IMR-90 (cell line): ENCODE measurements around the gene TMEM132A. TPM values are rescaled to one million over a fixed set of nuclear protein-coding genes. Genes with fewer than 3 reads are reported as not detected.

Experiments used
- ATAC-seq: fragments of 200-7000 bp; cut with Tn5 transposase; 2 replicates; pipeline ENCODE4 v1.9.1; 2020; ENCODE audit warnings: low read depth, mild to moderate bottlenecking, moderate library complexity
- BruUV-seq: library from RNA; stranded (reverse); fragments of 400-500 nt; replicated peaks from 2 replicates; lab custom pipeline; 2021; lab: Mats Ljungman, UMichigan
- CTCF ChIA-PET: fragments of 300-600 bp; formaldehyde crosslinking; extraction: SDS; loops from one replicate; lab custom pipeline; 2021; ENCODE audit warnings: antibody characterized with exemption; lab: Yijun Ruan, JAX
- POLR2A ChIA-PET: fragments of 300-600 bp; sonication (Branson Sonifier 250); formaldehyde crosslinking; loops from one replicate; lab custom pipeline; 2022; ENCODE audit warnings: antibody characterized with exemption; ENCODE audit not compliant: unreplicated experiment; lab: Charles Lee
- DNase-seq: peaks from one replicate; pipeline ENCODE4 v3.0.0; 2013
- H2AFZ ChIP-seq: replicated peaks from 2 replicates; pipeline ENCODE3; 2013; ENCODE audit warnings: low read length, mild to moderate bottlenecking; ENCODE audit not compliant: poor library complexity
- H2AK5ac ChIP-seq: 2 replicates; pipeline ENCODE4 v1.6.1; 2013; ENCODE audit warnings: low read depth, low read length, inconsistent platforms
- H2AK9ac ChIP-seq: replicated peaks from 2 replicates; pipeline ENCODE3; 2013; ENCODE audit warnings: mild to moderate bottlenecking, low read depth, low read length, moderate library complexity; ENCODE audit not compliant: poor library complexity
- H2BK120ac ChIP-seq: 2 replicates; pipeline ENCODE4 v1.6.1; 2013; ENCODE audit warnings: low read depth, low read length, inconsistent platforms
- H2BK15ac ChIP-seq: 3 replicates; pipeline ENCODE4 v1.6.1; 2013; ENCODE audit warnings: low read depth, low read length, inconsistent platforms
- H2BK20ac ChIP-seq: 2 replicates; pipeline ENCODE4 v1.6.1; 2013; ENCODE audit warnings: low read depth, mild to moderate bottlenecking, inconsistent platforms, low read length, moderate library complexity
- H2BK5ac ChIP-seq: 2 replicates; pipeline ENCODE4 v1.6.1; 2013; ENCODE audit warnings: mild to moderate bottlenecking, low read depth, low read length, inconsistent platforms; ENCODE audit not compliant: poor library complexity, severe bottlenecking
- H3K14ac ChIP-seq: replicated peaks from 2 replicates; pipeline ENCODE4 v1.6.1; 2013; ENCODE audit warnings: low read depth, low read length, inconsistent platforms
- H3K18ac ChIP-seq: 2 replicates; pipeline ENCODE4 v1.6.1; 2013; ENCODE audit warnings: low read depth, low read length, control low read depth
- H3K23ac ChIP-seq: 2 replicates; pipeline ENCODE4 v1.6.1; 2013; ENCODE audit warnings: low read depth, low read length, inconsistent platforms
- H3K27ac ChIP-seq: 2 replicates; pipeline ENCODE4 v1.5.1; 2013; ENCODE audit warnings: mild to moderate bottlenecking, control low read depth, low read length; ENCODE audit not compliant: insufficient read depth
- H3K27me3 ChIP-seq: 2 replicates; pipeline ENCODE4 v1.6.1; 2013; ENCODE audit warnings: low read length; ENCODE audit not compliant: control insufficient read depth, insufficient read depth
- H3K36me3 ChIP-seq: 2 replicates; pipeline ENCODE4 v1.6.1; 2013; ENCODE audit warnings: low read length, mixed read lengths; ENCODE audit not compliant: control insufficient read depth, insufficient read depth
- H3K4ac ChIP-seq: 2 replicates; pipeline ENCODE4 v1.6.1; 2013; ENCODE audit warnings: low read depth, low read length, inconsistent platforms
- H3K4me1 ChIP-seq: 2 replicates; pipeline ENCODE4 v1.6.1; 2013; ENCODE audit warnings: low read length, mixed read lengths; ENCODE audit not compliant: control insufficient read depth, insufficient read depth
- H3K4me2 ChIP-seq: 2 replicates; pipeline ENCODE4 v1.6.1; 2013; ENCODE audit warnings: low read depth, mild to moderate bottlenecking, control low read depth, low read length, moderate library complexity
- H3K4me3 ChIP-seq: 2 replicates; pipeline ENCODE4 v1.5.1; 2013; ENCODE audit warnings: low read depth, mild to moderate bottlenecking, control low read depth, low read length, moderate library complexity; ENCODE audit not compliant: insufficient read depth
- H3K56ac ChIP-seq: 2 replicates; pipeline ENCODE4 v1.6.1; 2013; ENCODE audit warnings: low read length, inconsistent platforms; ENCODE audit not compliant: insufficient read depth; ENCODE audit errors: extremely low read depth
- H3K79me1 ChIP-seq, 2 experiments: 2 replicates each; pipeline ENCODE4 v1.6.1; 2013; ENCODE audit warnings: low read length in 2 of 2, inconsistent platforms in 1 of 2, low read depth in 1 of 2
- H3K9ac ChIP-seq: 2 replicates; pipeline ENCODE4 v1.6.1; 2013; ENCODE audit warnings: low read depth, low read length, control low read depth
- H3K9me1 ChIP-seq: 2 replicates; pipeline ENCODE4 v1.6.1; 2013; ENCODE audit warnings: low read length, inconsistent platforms; ENCODE audit not compliant: insufficient read depth
- H3K9me3 ChIP-seq: 2 replicates; pipeline ENCODE4 v1.6.1; 2013; ENCODE audit warnings: low read length; ENCODE audit not compliant: control insufficient read depth, insufficient read depth
- H4K20me1 ChIP-seq: 2 replicates; pipeline ENCODE4 v1.6.1; 2013; ENCODE audit warnings: low read length, inconsistent platforms; ENCODE audit not compliant: insufficient read depth
- H4K5ac ChIP-seq: 2 replicates; pipeline ENCODE4 v1.6.1; 2013; ENCODE audit warnings: mild to moderate bottlenecking, low read depth, low read length, control low read depth
- H4K8ac ChIP-seq, 2 experiments: 2 replicates each; pipeline ENCODE4 v1.6.1; 2013; ENCODE audit warnings: low read depth in 2 of 2, low read length in 2 of 2, control low read depth in 1 of 2, inconsistent platforms in 1 of 2
- H4K91ac ChIP-seq: 2 replicates; pipeline ENCODE4 v1.6.1; 2013; ENCODE audit warnings: low read depth, low read length, inconsistent platforms; ENCODE audit not compliant: insufficient read depth
- CHD1 ChIP-seq: IDR thresholded peaks from 2 replicates; pipeline ENCODE4 v1.6.1; 2012; ENCODE audit warnings: low read depth, low read length, improper control_type of control experiment
- FOS ChIP-seq: fragments of 150-350 bp; IDR thresholded peaks from 2 replicates; pipeline ENCODE4 v1.6.1; 2016; ENCODE audit warnings: low read depth, low read length
- MAFK ChIP-seq: IDR thresholded peaks from 2 replicates; pipeline ENCODE4 v1.6.1; 2012; ENCODE audit warnings: low read depth, low read length, improper control_type of control experiment
- MAZ ChIP-seq: IDR thresholded peaks from 2 replicates; pipeline ENCODE4 v1.6.1; 2012; ENCODE audit warnings: low read depth, mild to moderate bottlenecking, low read length, improper control_type of control experiment, moderate library complexity, borderline replicate concordance
- NFE2L2 ChIP-seq: fragments of 150-350 bp; IDR thresholded peaks from 2 replicates; pipeline ENCODE4 v1.6.1; 2016; ENCODE audit warnings: low read depth, mild to moderate bottlenecking, low read length
- POLR2A ChIP-seq: IDR thresholded peaks from 2 replicates; pipeline ENCODE4 v1.6.1; 2012; ENCODE audit warnings: mild to moderate bottlenecking, low read depth, low read length
- RAD21 ChIP-seq: IDR thresholded peaks from 2 replicates; pipeline ENCODE4 v1.6.1; 2012; ENCODE audit warnings: low read length, improper control_type of control experiment
- RCOR1 ChIP-seq: IDR thresholded peaks from 2 replicates; pipeline ENCODE4 v1.6.1; 2012; ENCODE audit warnings: mild to moderate bottlenecking, low read length, improper control_type of control experiment; ENCODE audit not compliant: insufficient replicate concordance
- RFX5 ChIP-seq: IDR thresholded peaks from 2 replicates; pipeline ENCODE4 v1.8.0; 2012; ENCODE audit warnings: low read depth, mild to moderate bottlenecking, low read length, moderate library complexity
- SMC3 ChIP-seq: fragments of 150-350 bp; IDR thresholded peaks from 2 replicates; pipeline ENCODE4 v1.6.1; 2016; ENCODE audit warnings: low read depth, mild to moderate bottlenecking, antibody characterized with exemption, low read length, moderate library complexity
- WGBS, 2 experiments: methylation state at CpG; one replicate each; pipeline versions ENCODE4 v1.1.5 to v1.1.7; 2013; ENCODE audit warnings: missing lambda C conversion rate in 2 of 2; ENCODE audit not compliant: insufficient read length in 1 of 2; ENCODE audit errors: extremely low coverage in 2 of 2; 5-methylcytosine and 5-hydroxymethylcytosine counted together
- dilution Hi-C: fragments of 300-500 bp; cut with HindIII; formaldehyde crosslinking; loops from one replicate; pipeline ENCODE4 v1.14.3; 2018; ENCODE audit warnings: low sequenced_read_pairs; ENCODE audit not compliant: unreplicated experiment
- in situ Hi-C: fragments of 300-500 bp; cut with MboI; formaldehyde crosslinking; loops from 3 replicates; pipeline ENCODE4 v1.14.3; 2019; ENCODE audit warnings: low sequenced_read_pairs, inconsistent platforms, mixed read lengths
- intact Hi-C: fragments of 100-400 bp; cut with micrococcal nuclease; formaldehyde crosslinking; loops from 2 replicates; pipeline ENCODE4 v1.10.0; 2022
- polyA plus RNA-seq, 3 experiments: library from polyadenylated mRNA; depleted of rRNA; stranded (reverse); fragments of >200 nt; gene quantifications; 2 replicates each; pipeline ENCODE4 v1.2.3, GENCODE V29; 2012; ENCODE audit warnings: low replicate concordance in 1 of 3
- total RNA-seq: library from RNA; depleted of rRNA; stranded (reverse); fragments of >200 nt; gene quantifications from 2 replicates; pipeline ENCODE4 v1.2.3, GENCODE V29; 2012
- TF ChIP-seq, protein P1 (sequence below): fragments of 150-350 bp; IDR thresholded peaks from 2 replicates; pipeline ENCODE4 v1.6.1; 2017; ENCODE audit warnings: mild to moderate bottlenecking, antibody characterized with exemption, low read length, low read depth
- TF ChIP-seq, protein P2 (sequence below): fragments of 150-350 bp; IDR thresholded peaks from 2 replicates; pipeline ENCODE4 v1.6.1; 2016; ENCODE audit warnings: low read depth, mild to moderate bottlenecking, low read length, moderate library complexity, borderline replicate concordance
- TF ChIP-seq, protein P3 (sequence below): conservative IDR thresholded peaks from 2 replicates; pipeline ENCODE4 v1.5.1; 2012; ENCODE audit warnings: mild to moderate bottlenecking, low read depth, low read length, improper control_type of control experiment

The TMEM132A gene
- total and polyA plus RNA-seq, 2 of the 4 experiments (the other 2 are of a cell fraction) = 7.7 to 64.2 TPM

DNA sequence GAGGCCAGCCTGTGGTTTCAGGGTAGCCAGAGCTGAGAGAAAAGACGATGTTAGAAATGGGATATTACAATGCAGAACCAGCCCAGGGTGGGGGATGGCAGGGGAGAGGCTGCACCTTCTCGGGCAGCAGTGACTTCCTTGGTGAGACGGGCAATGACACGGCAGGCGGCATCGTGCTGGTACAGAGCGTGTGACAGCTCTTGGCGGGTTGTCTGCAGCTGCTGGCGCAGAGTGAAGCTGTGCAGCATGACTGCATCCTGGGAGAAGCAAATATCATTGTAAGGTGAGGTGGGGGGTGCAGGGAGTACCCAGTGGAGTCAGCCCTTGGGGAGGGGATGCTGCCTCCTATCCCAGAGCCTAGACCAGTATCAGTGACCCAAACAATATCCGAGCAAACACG is 21.6 kb upstream of the TMEM132A start:
- CTCF ChIA-PET = interaction anchor here (1.0 to 1.4 kb wide), 2 partner anchors 13 to 29 kb away, joined by 3 read pairs; no protein-coding TSS in a partner anchor
- Histone ChIP-seq H2AK5ac (no peak overlapping the region), H3K4ac (no peak overlapping the region), H2BK120ac (no peak overlapping the region), H3K9ac (no peak overlapping the region), H2AK9ac (no peak overlapping the region), H3K9me3 (no peaks in the 10 kb centered on the region), H3K4me1 (peaks cover 3% of the 10 kb centered on the region; the same call in 1 of the 2 replicates), H4K20me1 (peaks cover 30% of the 10 kb centered on the region), H3K18ac (no peak overlapping the region), H3K56ac (no peak overlapping the region), H2BK20ac (no peak overlapping the region), H4K91ac (no peak overlapping the region), H3K4me2 (no peak overlapping the region), H3K4me3 (no peak overlapping the region), H3K27ac (no peak overlapping the region), H2BK5ac (no peak overlapping the region), H2BK15ac (no peak overlapping the region), H3K14ac (no peak overlapping the region), H2AFZ (no peak overlapping the region), H4K8ac (no peak overlapping the region), H3K27me3 (no peaks in the 10 kb centered on the region), H3K9me1 (no peaks in the 10 kb centered on the region), H4K5ac (no peak overlapping the region), H3K23ac (no peak overlapping the region), H3K36me3 (peaks cover 45% of the 10 kb centered on the region), H3K79me1 (peaks cover 9 to 47% of the 10 kb centered on the region in 2 experiments; a peak in 3 of 4 replicates)
- intact Hi-C loops = no loop called here
- DNase-seq (no peak), ATAC-seq (no peak)
- WGBS, 2 experiments = 98% methylated on average over 8 of the region's 11 CpGs; no CpG with 5 or more reads in 1 of the 2 experiments
- dilution Hi-C loops = no loop called here
- in situ Hi-C loops = loop anchor here (25.0 kb wide), 1 partner anchor 1315 kb away; no protein-coding TSS in a partner anchor
- TF ChIP-seq POLR2A (no peak), RAD21 (no peak), SMC3 (no peak), MAFK (no peak), FOS (no peak), RFX5 (no peak), RCOR1 (no peak), MAZ (no peak), NFE2L2 (no peak), CHD1 (no peak)
- TF ChIP-seq, protein P1, sequence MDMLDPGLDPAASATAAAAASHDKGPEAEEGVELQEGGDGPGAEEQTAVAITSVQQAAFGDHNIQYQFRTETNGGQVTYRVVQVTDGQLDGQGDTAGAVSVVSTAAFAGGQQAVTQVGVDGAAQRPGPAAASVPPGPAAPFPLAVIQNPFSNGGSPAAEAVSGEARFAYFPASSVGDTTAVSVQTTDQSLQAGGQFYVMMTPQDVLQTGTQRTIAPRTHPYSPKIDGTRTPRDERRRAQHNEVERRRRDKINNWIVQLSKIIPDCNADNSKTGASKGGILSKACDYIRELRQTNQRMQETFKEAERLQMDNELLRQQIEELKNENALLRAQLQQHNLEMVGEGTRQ = no peak
- TF ChIP-seq, protein P2, sequence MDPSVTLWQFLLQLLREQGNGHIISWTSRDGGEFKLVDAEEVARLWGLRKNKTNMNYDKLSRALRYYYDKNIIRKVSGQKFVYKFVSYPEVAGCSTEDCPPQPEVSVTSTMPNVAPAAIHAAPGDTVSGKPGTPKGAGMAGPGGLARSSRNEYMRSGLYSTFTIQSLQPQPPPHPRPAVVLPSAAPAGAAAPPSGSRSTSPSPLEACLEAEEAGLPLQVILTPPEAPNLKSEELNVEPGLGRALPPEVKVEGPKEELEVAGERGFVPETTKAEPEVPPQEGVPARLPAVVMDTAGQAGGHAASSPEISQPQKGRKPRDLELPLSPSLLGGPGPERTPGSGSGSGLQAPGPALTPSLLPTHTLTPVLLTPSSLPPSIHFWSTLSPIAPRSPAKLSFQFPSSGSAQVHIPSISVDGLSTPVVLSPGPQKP = no peak
- TF ChIP-seq, protein P3, sequence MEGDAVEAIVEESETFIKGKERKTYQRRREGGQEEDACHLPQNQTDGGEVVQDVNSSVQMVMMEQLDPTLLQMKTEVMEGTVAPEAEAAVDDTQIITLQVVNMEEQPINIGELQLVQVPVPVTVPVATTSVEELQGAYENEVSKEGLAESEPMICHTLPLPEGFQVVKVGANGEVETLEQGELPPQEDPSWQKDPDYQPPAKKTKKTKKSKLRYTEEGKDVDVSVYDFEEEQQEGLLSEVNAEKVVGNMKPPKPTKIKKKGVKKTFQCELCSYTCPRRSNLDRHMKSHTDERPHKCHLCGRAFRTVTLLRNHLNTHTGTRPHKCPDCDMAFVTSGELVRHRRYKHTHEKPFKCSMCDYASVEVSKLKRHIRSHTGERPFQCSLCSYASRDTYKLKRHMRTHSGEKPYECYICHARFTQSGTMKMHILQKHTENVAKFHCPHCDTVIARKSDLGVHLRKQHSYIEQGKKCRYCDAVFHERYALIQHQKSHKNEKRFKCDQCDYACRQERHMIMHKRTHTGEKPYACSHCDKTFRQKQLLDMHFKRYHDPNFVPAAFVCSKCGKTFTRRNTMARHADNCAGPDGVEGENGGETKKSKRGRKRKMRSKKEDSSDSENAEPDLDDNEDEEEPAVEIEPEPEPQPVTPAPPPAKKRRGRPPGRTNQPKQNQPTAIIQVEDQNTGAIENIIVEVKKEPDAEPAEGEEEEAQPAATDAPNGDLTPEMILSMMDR = no peak
- POLR2A ChIA-PET = no interaction called here
- BruUV-seq = no TSS peak
